WTC11 (cell line): ENCODE data around the gene DAD1.

Source experiments
- ATF2 ChIP-seq: sonication (generic); formaldehyde crosslinking; IDR thresholded peaks from 2 replicates; pipeline ENCODE4 v1.8.1; 2022; ENCODE audit warnings: low read depth, missing genetic modification reagents, borderline replicate concordance
- CREM ChIP-seq: sonication (generic); formaldehyde crosslinking; IDR thresholded peaks from 2 replicates; pipeline ENCODE4 v1.8.1; 2022; ENCODE audit warnings: mild to moderate bottlenecking, missing genetic modification reagents, moderate library complexity
- CTCF ChIP-seq: fragments of 200-600 bp; IDR thresholded peaks from 2 replicates; pipeline ENCODE4 v1.8.0; 2022; ENCODE audit warnings: antibody characterized with exemption
- ETV6 ChIP-seq: sonication (generic); formaldehyde crosslinking; IDR thresholded peaks from 2 replicates; pipeline ENCODE4 v1.8.1; 2022; ENCODE audit warnings: mild to moderate bottlenecking, missing genetic modification reagents
- FOXJ3 ChIP-seq: sonication (generic); formaldehyde crosslinking; IDR thresholded peaks from 2 replicates; pipeline ENCODE4 v1.9.0; 2021; ENCODE audit warnings: missing genetic modification reagents, mild to moderate bottlenecking, borderline replicate concordance
- NR1H2 ChIP-seq: sonication (generic); formaldehyde crosslinking; IDR thresholded peaks from 2 replicates; pipeline ENCODE4 v1.9.0; 2021; ENCODE audit warnings: mild to moderate bottlenecking, moderate library complexity, missing genetic modification reagents
- TP53 ChIP-seq: sonication (generic); formaldehyde crosslinking; IDR thresholded peaks from 2 replicates; pipeline ENCODE4 v1.8.1; 2023; ENCODE audit warnings: mild to moderate bottlenecking, missing genetic modification reagents
- ZNF138 ChIP-seq: sonication (generic); formaldehyde crosslinking; conservative IDR thresholded peaks from 2 replicates; pipeline ENCODE4 v1.8.1; 2022; ENCODE audit warnings: mild to moderate bottlenecking, moderate library complexity, missing genetic modification reagents

GRCh38 chr14:22555384-22556011, 33.5 kb downstream of the DAD1 start:
- TF ChIP-seq CTCF (no peak), CREM (CRISPR knock-in tag) (no peak), FOXJ3 (CRISPR knock-in tag) (no peak), ATF2 (no peak), ZNF138 (CRISPR knock-in tag) (no peak), TP53 (CRISPR knock-in tag) (no peak), NR1H2 (CRISPR knock-in tag) (no peak), ETV6 (no peak)
